ENCODE data around the gene MT1H. TPM values are rescaled to one million over a fixed set of nuclear protein-coding genes. Genes with fewer than 3 reads are reported as not detected.
"Not testable (repeated sequence)": the region's sequence is repeated elsewhere in the genome, so short reads cannot be mapped to it uniquely, and the experiment has no call there.

Gene MT1H
- polyA plus RNA-seq (2013, experiment 1 of 2; ENCODE audit: insufficient read length), result not detected
- polyA plus RNA-seq (2013, experiment 2 of 2; ENCODE audit: insufficient read length), result 1.2 TPM

DNA sequence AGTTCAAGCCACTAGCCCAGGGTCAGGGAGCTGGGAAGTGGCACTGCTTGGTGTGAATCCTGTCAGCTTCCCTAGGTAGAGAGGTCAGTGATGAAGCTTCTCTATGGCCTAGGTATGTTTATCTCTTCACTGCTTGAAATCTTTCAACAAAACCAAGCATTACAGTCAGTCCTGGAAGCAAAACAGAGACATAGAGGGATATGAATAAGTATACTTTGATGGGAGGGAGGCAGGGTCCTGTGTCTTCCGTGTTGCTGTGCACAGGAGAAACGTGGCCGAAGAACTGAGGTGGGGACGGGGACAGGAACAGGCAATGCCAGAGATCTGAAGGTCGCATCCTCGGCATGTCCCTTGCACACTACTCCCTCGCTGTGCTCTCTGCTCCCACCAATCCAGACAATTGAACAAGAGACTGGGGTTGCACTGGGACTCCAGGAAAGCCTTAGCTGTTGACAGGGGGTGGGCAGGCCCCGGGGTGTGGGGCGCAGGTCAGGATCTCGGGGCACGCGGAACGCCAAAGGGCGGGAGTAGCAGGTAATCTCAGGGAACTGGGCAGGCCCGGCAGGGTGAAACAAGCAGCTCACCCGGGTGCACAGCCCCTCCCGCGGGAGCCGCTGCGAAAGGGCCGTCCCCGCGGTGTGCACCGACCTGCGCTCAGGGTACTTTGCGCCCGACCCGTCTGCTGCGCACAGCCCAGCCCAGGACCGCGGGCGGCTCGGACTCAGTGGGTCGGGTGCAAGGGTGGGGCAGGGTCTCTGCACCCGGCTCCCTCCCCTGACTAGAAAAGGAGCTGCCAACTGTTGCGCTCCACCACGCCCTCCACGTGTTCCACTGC lies at the start of gene MT1H:
TSS of gene MT1H (plus strand) at position 810 of the 835 bp plus-strand sequence. CDS start 71 bp downstream, outside the sequence.
- DNase-seq, result no peak

DNA sequence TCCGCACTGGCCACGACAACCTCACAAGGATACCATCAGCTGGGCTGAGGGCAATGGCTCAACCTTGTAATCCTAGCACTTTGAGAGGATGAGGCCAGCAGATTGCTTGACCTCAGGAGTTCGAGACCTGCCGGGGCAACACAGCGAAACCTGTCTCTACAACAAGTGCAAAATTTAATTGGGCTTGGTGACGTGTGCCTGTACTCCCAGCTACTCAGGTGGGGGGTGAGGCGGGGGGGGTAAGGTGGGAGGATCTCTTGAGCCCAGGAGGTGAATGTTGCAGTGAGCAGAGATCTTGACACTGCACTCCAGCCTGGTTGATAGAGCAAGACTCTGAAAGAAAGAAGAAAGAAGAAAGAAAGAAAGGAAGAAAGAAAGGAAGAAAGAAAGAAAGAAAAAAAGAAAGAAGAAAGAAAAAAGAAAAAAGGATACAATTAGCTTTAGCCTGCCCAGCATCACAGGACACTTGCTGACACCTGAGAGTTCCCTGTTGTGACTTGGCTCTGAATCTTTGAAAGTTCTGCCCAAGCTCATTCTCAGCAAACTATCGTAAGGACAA lies 49.2 kb upstream of the MT1H start:
- no peak for DNase-seq

DNA sequence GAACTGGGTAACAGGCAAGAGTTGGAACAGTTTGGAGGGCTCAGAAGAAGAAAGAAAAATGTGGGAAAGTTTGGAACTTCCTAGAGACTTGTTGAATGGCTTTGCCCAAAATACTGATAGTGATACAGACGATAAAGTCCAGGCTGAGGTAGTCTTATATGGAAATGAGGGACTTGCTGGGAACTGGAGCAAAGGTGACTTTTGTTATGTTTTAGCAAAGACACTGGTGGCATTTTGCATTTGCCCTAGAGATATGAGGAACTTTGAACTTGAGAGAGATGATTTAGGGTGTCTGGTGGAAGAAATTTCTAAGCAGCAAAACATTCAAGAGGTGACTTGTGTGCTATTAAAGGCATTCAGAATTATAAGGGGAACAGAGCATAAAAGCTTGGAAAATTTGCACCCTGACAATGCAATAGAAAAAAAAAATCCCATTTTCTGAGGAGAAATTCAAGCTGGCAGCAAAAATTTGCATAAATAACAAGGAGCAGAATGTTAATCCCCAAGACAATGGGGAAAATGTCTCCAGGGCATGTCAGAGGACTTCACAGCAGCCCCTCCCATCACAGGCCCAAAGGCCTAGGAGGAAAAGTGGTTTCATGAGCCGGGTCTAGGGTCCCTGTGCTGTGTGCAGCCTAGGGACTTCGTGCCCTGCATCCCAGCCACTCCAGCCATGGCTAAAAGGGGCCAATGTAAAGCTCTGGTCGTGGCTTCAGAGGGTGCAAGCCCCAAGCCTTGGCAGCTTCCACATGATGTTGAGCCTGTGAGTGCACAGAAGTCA lies 47.8 kb upstream of the MT1H start:
- not testable (repeated sequence) for DNase-seq

DNA sequence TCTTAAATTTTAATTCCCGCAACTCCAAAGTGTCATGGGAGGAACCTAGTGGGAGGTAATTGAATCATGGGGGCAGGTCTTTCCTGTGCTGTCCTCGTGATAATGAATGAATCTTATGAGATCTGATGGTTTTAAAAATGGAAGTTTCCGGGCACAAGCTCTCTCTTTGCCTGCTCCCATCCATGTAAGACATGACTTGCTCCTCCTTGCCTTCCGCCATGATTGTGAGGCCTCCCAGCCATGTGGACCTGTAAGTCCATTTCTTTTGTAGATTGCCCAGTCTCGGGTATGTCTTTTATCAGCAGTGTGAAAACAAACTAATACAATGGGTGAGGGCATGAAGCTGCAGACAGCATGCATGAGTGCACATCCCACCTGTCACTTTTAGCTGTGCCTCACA lies 46.4 kb upstream of the MT1H start:
- not testable (repeated sequence) for DNase-seq

DNA sequence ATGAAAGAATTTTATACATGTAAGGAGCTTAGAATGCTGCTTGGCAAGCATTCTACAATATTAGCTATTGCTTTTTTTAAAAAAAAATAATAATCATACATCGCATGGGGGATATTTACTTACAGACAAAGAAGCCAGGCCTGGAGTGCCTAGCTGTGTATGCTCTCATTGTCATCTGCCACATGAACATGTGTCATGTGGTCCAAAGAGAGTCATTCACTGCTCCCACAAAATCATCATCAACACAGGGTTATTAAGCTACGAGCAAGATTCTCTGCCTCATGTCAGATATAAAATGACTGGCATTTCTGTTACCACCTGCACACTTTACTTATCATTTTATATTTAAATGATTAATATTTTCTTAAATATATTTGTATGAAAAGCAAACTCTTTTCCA lies 46.0 kb upstream of the MT1H start:
- no peak for DNase-seq

DNA sequence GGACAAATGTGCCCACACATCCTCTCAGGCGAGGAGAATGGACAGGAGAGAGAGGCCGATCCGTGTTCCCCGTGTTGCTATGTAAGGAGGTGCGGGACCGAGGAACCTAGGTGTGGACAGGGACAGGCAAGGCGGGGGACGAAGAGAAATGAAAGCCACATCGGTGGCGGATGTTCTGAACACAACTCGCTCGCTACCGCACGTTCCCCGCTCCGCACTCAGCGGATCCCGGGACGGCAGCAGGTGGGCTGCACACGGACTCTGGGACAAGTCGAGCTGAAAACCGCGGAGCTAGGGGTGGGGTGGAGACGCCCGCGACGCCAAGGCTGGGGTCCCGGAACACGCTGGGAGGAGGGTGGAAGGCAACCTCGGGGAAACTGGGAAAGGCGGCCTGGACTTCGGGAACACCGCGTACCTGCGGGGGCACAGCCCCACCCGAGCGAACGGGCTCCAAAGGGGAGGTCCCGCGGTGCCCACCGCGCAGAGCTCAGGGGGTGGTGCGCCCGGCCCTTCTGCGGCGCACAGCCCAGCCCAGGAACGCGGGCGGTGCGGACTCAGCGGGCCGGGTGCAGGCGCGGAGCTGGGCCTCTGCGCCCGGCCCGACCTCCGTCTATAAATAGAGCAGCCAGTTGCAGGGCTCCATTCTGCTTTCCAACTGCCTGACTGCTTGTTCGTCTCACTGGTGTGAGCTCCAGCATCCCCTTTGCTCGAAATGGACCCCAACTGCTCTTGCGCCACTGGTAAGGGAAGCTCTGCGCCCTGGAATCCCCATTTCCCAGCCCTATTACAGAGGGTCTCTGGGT lies 44.3 kb upstream of the MT1H start, which contains the start of gene MT1E:
TSS of gene MT1E (plus strand) at position 642 of the 803 bp plus-strand sequence. CDS start at position 713, 71 bp downstream.
- peak; percentile 86 for DNase-seq

DNA sequence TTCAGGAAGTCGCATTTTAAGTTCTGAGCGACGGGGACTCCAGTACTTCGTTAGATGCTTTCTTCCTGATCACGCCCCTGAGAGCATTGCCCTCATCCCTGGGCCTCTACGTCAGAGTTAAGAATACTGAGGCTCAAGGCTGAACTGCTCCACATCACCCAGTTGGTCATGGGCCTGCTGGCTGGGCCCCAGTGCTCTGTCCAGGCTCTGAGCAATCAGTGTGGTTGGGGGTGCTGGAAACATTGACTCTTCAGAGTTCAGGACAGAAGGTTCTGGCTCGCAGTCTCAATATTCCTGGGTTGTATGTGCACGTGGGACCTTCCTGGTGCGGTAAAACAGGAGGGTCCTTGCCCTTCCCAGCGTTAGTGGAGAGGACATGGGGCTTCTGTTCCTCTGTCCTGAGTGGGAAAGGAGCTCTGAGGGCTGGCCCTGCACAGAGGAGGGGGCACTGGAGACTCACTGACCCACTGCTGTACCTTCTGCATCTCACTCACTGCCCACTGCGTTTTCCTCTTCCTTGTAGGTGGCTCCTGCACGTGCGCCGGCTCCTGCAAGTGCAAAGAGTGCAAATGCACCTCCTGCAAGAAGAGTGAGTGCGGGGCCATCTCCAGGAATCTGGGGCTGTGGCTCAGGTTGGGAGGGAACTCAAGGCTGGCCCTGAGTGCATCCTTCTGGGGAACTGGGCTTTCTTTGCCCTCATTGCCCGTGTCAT lies 43.5 kb upstream of the MT1H start:
- DNase-seq, result peak; percentile 63

DNA sequence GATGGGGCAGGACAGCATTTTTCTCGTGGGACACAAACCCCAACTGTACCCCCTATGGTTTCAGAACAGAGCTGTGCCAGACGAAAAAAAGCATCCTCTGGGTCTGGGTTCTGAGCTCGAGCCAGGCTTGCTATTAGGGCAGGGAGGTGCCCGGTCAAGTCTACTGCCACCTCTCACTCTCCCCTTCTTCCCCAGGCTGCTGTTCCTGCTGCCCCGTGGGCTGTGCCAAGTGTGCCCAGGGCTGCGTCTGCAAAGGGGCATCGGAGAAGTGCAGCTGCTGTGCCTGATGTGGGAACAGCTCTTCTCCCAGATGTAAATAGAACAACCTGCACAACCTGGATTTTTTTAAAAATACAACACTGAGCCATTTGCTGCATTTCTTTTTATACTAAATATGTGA lies 42.9 kb upstream of the MT1H start:
- DNase-seq, result no peak

DNA sequence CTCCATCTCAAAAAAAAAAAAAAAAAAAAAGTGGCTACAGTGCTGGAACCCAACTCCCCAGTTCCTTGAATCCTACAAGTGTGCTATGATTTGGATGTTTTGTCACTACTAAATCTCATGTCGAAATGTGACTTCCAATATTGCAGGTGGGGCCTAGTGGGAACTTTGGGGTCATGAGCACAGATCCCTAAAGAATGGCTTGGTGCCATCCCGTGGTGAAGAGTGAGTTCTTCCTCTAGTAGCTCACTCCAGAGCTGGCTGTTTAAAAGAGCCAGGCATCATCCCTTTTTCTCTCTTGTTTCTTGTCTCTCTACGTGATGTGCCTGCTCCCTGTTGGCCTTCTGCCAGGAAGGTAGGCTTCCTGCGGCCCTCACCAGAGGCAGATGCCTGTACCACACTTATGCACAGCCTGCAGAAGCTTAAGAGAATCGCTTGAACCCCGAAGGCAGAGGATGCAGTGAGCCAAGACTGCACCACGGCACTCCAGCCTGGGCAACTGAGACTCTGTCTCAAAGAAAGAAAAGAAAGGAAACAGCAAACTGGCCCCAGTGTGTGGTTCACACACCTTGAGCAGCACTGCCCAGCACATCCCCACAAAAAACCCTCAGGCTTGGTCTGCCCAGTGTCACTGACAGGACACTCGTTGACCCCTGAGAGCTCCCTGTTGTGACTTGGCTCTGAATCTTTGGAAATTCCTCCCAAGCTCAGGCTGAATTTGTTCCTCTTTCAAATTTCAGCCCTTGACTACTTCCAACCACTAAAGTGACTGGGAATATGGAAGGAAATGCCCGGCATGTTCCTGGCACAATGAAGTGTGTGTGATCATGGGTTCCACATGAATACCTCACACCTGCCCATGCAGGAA lies 40.9 kb upstream of the MT1H start:
- no peak for DNase-seq

DNA sequence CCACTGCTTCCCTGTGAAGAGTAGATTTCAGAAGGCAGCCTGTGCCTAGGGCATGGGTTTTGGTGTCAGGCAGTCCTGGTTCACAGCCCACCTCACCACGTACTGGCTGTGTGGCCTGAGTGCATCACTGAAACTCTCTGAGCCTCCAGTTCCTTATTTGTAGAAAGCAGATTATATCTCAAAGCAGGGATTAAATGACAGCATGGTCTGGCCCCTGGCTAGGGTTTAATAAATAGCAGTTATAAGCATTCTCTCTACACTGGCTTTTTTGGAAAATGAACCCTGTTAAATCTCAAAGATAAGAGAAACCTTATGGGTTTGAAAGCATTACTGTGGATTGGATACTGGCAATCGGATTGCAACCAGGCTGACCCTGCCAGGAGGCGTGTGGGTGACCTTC lies 40.1 kb upstream of the MT1H start:
- no peak for DNase-seq

DNA sequence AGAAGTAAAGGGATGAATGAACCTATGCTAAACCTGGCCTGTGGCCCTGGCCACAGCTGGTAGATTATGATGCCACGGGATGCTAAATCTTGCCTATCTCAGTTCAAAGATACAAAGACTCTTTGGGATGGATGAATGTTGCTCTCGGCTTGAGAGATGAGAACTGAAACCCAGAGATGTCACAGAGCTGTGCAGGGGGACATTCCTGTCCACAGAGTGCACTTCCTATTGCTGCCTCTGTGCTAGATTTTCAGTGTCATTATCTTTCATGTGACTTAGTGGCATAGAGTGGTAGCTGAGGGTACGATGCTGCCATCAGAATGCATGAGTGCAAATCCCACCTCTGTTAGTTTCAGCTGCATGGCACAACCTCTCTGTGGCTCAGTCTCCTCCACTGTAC lies 39.5 kb upstream of the MT1H start:
- DNase-seq, result no peak

DNA sequence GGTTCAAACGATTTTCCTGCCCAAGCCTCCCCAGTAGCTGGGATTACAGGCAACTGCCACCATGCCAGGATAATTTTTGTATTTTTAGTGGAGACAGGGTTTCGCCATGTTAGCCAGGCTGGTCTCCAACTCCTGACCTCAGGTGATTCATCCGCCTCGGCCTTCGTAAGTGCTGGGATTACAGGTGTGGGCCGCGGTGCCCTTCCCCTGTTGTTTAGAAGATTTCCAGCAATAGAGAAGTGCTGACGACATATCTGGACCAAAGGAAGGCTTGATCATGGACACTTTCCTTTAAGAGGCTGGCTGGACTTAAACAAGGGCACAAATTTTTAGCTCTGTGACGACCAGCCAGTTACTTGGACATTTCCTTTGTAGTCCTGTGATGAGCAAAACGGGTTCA lies 38.4 kb upstream of the MT1H start:
- DNase-seq, result no peak

DNA sequence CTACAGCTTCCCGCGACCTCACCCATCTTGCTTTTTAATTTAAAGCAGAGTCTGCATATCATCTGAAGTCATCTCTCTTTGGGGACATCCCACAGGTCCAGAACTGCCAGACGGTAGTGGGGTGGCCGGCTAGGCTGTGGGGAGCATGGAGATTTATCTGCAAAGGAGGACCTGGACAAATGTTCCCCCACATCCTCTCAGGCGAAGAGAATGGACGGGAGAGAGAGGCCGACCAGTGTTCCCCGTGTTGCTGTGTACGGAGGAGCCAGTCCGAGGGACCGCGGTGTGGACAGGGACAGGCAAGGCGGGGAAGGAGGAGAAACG lies 37.8 kb upstream of the MT1H start:
- no peak for DNase-seq

DNA sequence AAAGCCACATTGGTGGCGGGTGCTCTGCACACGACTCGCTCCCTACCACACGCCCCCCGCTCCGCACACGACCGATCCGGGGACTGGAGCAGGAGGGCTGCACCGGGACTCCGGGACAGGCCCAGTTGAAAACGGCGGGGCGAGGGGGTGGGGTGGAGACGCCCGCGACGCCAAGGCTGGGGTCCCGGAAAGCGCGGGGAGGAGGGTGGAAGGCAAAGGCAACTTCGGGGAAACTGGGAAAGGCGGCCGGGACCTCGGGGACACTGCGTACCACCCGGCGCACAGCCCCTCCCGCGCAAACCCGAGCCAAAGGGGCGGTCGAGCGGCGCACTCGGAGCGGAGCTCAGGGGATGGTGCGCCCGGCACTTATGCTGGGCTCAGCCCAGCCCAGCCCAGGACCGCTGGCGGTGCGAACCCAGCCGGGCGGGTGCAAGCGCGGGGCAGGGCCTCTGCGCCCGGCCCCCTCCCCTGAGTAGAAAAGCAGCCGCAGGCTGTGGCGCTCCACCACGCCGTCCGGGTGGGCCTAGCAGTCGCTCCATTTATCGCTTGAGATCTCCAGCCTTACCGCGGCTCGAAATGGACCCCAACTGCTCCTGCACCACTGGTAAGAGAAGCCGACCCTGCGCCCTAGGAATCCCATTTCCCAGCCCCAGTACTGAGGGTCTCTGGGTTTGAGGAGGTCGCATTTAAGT lies 37.3 kb upstream of the MT1H start, which contains the start of gene MT1M:
TSS of gene MT1M (plus strand) at position 504 of the 692 bp plus-strand sequence. CDS start at position 577, 73 bp downstream.
- no peak for DNase-seq

DNA sequence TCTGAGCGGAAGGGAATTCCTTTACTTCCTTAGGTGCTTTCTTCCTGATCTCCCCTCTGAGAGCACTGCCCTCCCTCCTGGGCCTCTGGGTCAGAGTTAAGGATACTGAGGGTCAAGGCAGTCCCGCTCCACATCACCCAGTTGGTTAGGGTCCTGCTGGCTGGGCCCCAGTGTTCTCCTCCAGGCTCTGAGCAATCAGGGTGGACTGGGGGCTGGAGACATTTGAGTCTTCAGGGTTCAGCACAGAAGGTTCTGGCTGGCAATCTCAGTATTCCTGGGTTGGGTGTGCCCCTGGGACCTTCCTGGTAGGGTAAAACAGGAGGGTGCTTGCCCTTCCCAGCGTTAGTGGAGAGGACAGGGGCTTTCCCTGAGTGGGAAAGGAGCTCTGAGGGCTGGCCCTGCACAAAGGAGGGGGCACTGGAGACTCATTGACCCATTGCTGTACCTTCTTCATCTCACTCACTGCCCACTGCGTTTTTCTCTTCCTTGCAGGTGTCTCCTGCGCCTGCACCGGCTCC lies 36.7 kb upstream of the MT1H start:
- no peak for DNase-seq

DNA sequence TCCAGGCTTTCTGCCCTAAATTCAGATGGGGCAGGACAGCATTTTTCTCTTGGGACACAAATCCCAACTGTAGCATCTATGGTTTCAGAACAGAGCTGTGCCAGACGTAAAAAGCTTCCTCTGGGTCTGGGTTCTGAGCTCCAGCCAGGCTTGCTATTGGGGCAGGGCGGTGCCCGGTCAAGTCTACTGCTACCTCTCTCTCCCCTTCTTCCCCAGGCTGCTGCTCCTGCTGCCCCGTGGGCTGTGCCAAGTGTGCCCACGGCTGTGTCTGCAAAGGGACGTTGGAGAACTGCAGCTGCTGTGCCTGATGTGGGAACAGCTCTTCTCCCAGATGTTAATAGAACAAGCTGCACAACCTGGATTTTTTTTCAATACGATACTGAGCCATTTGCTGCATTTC lies 36.1 kb upstream of the MT1H start:
- DNase-seq, result no peak

DNA sequence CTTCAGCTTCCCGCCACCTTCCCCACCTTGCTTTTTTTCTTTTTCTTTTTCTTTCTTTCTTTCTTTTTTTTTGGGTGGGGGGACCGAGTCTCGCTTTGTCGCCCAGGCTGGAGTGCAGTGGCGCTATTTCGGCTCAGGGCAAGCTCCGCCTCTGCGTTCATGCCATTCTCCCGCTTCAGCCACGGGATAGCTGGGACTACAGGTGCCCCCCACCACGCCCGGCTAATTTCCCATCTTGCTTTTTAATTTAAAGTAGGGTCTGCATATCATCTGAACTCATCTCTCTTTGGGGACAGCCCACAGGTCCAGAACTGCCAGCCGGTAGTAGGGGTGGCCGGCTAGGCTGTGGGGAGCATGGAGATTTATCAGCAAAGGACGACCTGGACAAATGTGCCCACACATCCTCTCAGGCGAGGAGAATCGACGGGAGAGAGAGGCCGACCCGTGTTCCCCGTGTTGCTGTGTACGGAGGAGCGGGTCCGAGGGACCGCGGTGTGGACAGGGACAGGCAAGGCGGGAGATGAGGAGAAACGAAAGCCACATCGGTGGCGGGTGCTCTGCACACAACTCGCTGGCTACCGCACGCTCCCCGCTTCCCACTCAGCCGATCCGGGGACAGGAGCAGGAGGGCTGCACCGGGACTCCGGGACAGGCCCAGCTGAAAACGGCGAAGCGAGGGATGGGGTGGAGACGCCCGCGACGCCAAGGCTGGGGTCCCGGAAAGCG lies 34.7 kb upstream of the MT1H start:
- DNase-seq, result no peak

DNA sequence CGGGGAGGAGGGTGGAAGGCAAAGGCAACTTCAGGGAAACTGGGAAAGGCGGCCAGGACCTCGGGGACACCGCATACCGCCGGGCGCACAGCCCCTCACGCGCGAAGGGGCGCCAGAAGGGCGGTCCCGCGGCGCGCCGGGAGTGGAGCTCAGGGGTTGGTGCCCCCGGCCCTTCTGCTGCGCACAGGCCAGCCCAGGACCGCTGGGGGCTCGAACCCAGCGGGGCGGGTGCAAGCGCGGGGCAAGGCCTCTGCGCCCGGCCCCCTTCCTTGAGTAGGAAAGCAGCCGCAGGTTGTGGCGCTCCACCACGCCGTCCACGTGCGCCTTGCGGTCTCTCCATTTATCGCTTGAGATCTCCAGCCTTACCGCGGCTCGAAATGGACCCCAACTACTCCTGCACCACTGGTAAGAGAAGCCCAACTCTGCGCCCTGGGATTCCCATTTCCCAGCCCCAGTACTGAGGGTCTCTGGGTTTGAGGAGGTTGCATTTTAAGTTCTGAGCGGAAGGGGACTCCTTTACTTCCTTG lies 34.1 kb upstream of the MT1H start:
- DNase-seq, result no peak
